Tibial artery (tissue), 4 donors: ENCODE measurements around the gene DPP6.

Experiments used
- DNase-seq, 2 donors: peaks; one replicate each; pipeline ENCODE4 v3.0.0-alpha.2; 2019
- H3K27ac ChIP-seq, 2 donors: fragments of 200-600 bp; sonication (generic) in 1 of 2; 1 replicate in 1 of 2; 2 replicates in 1 of 2; pipeline ENCODE4 v1.5.1; 2018 to 2019; ENCODE audit warnings: mild to moderate bottlenecking in 1 of 2
- H3K27me3 ChIP-seq, 2 donors: fragments of 200-600 bp; sonication (generic) in 1 of 2; one replicate each; pipeline versions ENCODE4 v1.5.1 to v1.6.0; 2016 to 2019
- H3K36me3 ChIP-seq, 3 donors: fragments of 200-600 bp; sonication (generic) in 2 of 3; one replicate each; pipeline ENCODE4 v1.5.1; 2016 to 2019; ENCODE audit warnings: mild to moderate bottlenecking in 2 of 3
- H3K4me1 ChIP-seq, 4 donors: fragments of 200-600 bp; sonication (generic) in 2 of 4; 1 replicate in 3 of 4; 2 replicates in 1 of 4; pipeline ENCODE4 v1.5.1; 2016 to 2019
- H3K4me3 ChIP-seq, 2 donors: fragments of 200-600 bp; sonication (generic) in 1 of 2; 1 replicate in 1 of 2; 2 replicates in 1 of 2; pipeline ENCODE4 v1.5.1; 2018 to 2019; ENCODE audit warnings: mild to moderate bottlenecking in 2 of 2
- H3K9me3 ChIP-seq, 3 donors: fragments of 200-600 bp; sonication (generic) in 1 of 3; one replicate each; pipeline ENCODE4 v1.5.1; 2016 to 2019
- intact Hi-C: fragments of 100-400 bp; cut with DNase I; formaldehyde crosslinking; loops from one replicate; pipeline ENCODE4 v1.15.0; 2023; ENCODE audit warnings: low total_unique reads
- TF ChIP-seq, protein P1 (sequence below), 2 experiments: fragments of 200-600 bp in 1 of 2; fragments of 450-650 bp in 1 of 2; IDR thresholded peaks; one replicate each; pipeline ENCODE4 v1.5.1; 2017 to 2019; ENCODE audit warnings: antibody characterized with exemption in 2 of 2, mild to moderate bottlenecking in 1 of 2, moderate library complexity in 1 of 2

The DPP6 gene

DNA sequence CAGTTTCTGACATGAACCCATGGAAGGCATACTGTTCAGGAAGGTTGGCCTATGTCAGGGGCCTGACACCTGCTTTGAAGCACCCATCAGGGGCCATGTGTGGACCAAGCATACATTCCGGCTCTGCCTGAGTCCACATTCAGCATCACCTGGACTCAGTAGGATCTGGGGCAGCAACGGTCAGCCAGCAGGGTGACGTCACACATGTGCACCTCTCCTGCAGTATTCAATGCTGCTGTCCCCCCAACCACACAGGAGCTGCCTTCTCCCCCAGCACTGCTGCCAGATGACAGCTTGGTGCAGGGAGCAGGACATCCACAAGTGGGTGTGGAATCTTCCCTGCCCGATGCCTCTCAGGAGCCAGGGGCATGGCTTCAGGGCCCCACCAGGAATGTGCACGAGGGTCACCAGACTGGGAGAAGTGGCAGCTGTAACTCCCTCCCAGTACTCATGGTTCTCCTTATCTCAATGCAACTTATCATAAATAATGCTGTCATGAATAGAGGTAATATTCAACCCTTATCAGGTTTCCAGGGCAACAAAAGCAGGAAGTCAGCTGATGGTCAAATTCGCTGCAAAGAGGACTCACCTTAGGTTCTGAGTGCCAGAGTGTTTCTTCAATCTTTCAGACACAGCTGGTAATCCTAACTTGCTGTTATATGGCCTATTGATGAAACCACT, 657.8 kb downstream of the DPP6 start:
- Histone ChIP-seq H3K9me3 (peaks cover 0 to 16% (median 5%) of the 10 kb centered on the region in 3 donors), H3K27ac (no peak overlapping the region), H3K4me1 (no peaks in the 10 kb centered on the region), H3K36me3 (no peaks in the 10 kb centered on the region), H3K4me3 (no peak overlapping the region), H3K27me3 (no peaks in the 10 kb centered on the region)
- intact Hi-C loops = no loop called here
- no peak for DNase-seq
- TF ChIP-seq, protein P1, sequence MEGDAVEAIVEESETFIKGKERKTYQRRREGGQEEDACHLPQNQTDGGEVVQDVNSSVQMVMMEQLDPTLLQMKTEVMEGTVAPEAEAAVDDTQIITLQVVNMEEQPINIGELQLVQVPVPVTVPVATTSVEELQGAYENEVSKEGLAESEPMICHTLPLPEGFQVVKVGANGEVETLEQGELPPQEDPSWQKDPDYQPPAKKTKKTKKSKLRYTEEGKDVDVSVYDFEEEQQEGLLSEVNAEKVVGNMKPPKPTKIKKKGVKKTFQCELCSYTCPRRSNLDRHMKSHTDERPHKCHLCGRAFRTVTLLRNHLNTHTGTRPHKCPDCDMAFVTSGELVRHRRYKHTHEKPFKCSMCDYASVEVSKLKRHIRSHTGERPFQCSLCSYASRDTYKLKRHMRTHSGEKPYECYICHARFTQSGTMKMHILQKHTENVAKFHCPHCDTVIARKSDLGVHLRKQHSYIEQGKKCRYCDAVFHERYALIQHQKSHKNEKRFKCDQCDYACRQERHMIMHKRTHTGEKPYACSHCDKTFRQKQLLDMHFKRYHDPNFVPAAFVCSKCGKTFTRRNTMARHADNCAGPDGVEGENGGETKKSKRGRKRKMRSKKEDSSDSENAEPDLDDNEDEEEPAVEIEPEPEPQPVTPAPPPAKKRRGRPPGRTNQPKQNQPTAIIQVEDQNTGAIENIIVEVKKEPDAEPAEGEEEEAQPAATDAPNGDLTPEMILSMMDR (IDR thresholded peaks at IDR 0.05) = no peak

DNA sequence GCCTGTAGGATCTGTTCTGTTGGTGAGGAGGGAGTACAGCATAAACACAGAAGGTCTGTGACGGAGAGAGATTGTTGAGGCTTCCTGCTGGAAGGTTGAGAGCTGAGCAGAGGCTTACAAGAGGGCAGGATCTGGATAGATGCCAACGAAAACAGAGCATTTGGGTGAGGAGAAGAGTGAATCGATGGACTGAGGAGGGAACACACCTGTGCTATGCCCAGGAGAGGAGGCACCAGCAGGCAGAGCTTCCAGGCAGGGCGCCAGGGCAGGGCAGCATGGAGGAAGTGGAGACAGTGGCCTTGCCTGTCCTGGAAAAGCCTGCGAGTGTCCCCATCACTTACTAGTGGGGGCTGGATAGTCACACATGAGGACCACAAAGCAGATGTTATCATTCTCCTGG, 667.8 kb downstream of the DPP6 start:
- H3K4me1 ChIP-seq = no peaks in the 10 kb centered on the region
- TF ChIP-seq, protein P1 (IDR thresholded peaks at IDR 0.05) = no peak
- DNase-seq = no peak
- no peaks in the 10 kb centered on the region for H3K27me3 ChIP-seq
- H3K9me3 ChIP-seq = no peaks in the 10 kb centered on the region
- H3K27ac ChIP-seq = no peak overlapping the region
- no peaks in the 10 kb centered on the region for H3K36me3 ChIP-seq
- H3K4me3 ChIP-seq = no peak overlapping the region
- intact Hi-C loops = no loop called here

DNA sequence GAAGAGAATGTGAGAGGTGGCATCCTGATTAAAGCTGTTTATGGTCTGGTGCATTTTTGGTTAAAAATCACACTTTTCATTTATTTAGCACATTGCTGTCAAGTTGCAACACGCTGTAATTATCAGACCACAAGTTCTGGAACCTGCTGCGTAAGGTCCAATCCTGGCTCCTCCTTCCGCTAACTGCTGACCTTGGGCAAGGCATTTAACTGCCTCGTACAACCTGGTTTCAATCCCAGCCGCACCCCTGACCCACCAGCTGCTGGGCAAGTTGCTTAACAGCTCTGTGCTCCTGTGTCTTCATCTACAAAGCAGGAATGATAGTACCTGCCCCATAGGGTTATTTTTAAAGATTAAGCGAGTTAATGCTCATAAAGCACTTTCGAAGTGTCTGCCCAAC, 668.9 kb downstream of the DPP6 start:
- intact Hi-C loops = no loop called here
- peaks cover 0 to 5% (median under 1%) of the 10 kb centered on the region in 3 donors for H3K9me3 ChIP-seq
- TF ChIP-seq, protein P1 (IDR thresholded peaks at IDR 0.05) = no peak
- H3K27ac ChIP-seq = no peak overlapping the region
- no peaks in the 10 kb centered on the region for H3K27me3 ChIP-seq
- no peak for DNase-seq
- H3K4me3 ChIP-seq = no peak overlapping the region
- no peaks in the 10 kb centered on the region for H3K36me3 ChIP-seq
- H3K4me1 ChIP-seq = no peaks in the 10 kb centered on the region

DNA sequence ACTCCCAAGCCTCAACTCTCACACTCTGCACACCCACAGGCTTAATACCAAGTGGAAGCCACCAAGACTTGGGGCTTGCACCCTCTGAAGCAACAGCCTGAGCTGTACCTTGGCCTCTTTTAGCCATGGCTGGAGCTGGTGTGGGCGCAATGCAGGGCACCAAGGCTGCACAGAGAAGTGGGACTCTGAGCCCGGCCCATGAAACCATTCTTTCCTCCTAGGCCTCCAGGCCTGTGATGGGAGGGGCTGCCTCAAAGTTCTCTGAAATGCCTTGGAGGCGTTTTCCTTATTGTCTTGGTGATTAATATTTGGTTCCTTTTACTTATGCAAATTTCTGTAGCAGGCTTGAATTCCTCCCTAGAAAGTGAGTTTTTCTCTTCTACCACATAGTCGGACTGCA, 674.2 kb downstream of the DPP6 start:
- TF ChIP-seq, protein P1 (IDR thresholded peaks at IDR 0.05) = no peak
- Histone ChIP-seq H3K4me3 (no peak overlapping the region), H3K36me3 (no peaks in the 10 kb centered on the region), H3K9me3 (peaks cover 0 to 14% (median 6%) of the 10 kb centered on the region in 3 donors), H3K27me3 (no peaks in the 10 kb centered on the region), H3K4me1 (no peaks in the 10 kb centered on the region), H3K27ac (no peak overlapping the region)
- intact Hi-C loops = no loop called here
- no peak for DNase-seq

GRCh38 chr7:154729056-154729455, 676.9 kb downstream of the DPP6 start:
- peaks cover 0 to 14% (median 6%) of the 10 kb centered on the region in 3 donors for H3K9me3 ChIP-seq
- no peaks in the 10 kb centered on the region for H3K4me1 ChIP-seq
- no peak overlapping the region for H3K27ac ChIP-seq
- no peak overlapping the region for H3K4me3 ChIP-seq
- no peak for DNase-seq
- H3K36me3 ChIP-seq = no peaks in the 10 kb centered on the region
- H3K27me3 ChIP-seq = no peaks in the 10 kb centered on the region
- TF ChIP-seq, protein P1 (IDR thresholded peaks at IDR 0.05) = no peak
- intact Hi-C loops = no loop called here
